ENCODE measurements around the gene GALNT3.

GALNT3 gene

GRCh38 chr2:165810418-165810817 is 16.4 kb upstream of the GALNT3 start:
- no peaks in the 10 kb centered on the region for H3K4me1 ChIP-seq
- H3K4me3 ChIP-seq = no peak overlapping the region
- H3K9me3 ChIP-seq = no peaks in the 10 kb centered on the region
- DNase-seq = no peak
- H3K27me3 ChIP-seq = no peaks in the 10 kb centered on the region
- no peak overlapping the region for H3K27ac ChIP-seq
- H3K36me3 ChIP-seq = no peaks in the 10 kb centered on the region
- intact Hi-C loops (cut with DNase I; ENCODE audit: low total_unique reads) = no loop called here
- no peak for TF ChIP-seq CTCF (IDR thresholded peaks at IDR 0.05)

- Histone ChIP-seq H3K27ac (no peak overlapping the region), H3K36me3 (no peaks in the 10 kb centered on the region), H3K9me3 (no peaks in the 10 kb centered on the region), H3K27me3 (no peaks in the 10 kb centered on the region), H3K4me3 (no peak overlapping the region), H3K4me1 (no peaks in the 10 kb centered on the region)
- DNase-seq = no peak
- intact Hi-C loops (cut with DNase I; ENCODE audit: low total_unique reads) = no loop called here
- no peak for TF ChIP-seq CTCF (IDR thresholded peaks at IDR 0.05)
Observed at GRCh38 chr2:165804719-165805118, 10.7 kb upstream of the GALNT3 start.

GRCh38 chr2:165803123-165803760 is 9.2 kb upstream of the GALNT3 start:
- Histone ChIP-seq H3K27ac (no peak overlapping the region), H3K27me3 (no peaks in the 10 kb centered on the region)
- TF ChIP-seq CTCF (IDR thresholded peaks at IDR 0.05) = no peak

GRCh38 chr2:165801176-165801575 is 7.1 kb upstream of the GALNT3 start:
- intact Hi-C loops (cut with DNase I; ENCODE audit: low total_unique reads) = no loop called here
- H3K4me1 ChIP-seq = no peaks in the 10 kb centered on the region
- H3K27me3 ChIP-seq = no peaks in the 10 kb centered on the region
- H3K27ac ChIP-seq = no peak overlapping the region
- no peak for TF ChIP-seq CTCF (IDR thresholded peaks at IDR 0.05)
- H3K9me3 ChIP-seq = no peaks in the 10 kb centered on the region
- no peak for DNase-seq
- no peaks in the 10 kb centered on the region for H3K36me3 ChIP-seq
- H3K4me3 ChIP-seq = no peak overlapping the region

More at GRCh38 chr2:165803123-165803760, 9.2 kb upstream of the GALNT3 start:
- intact Hi-C loops (cut with DNase I; ENCODE audit: low total_unique reads) = no loop called here
- no peak overlapping the region for H3K4me3 ChIP-seq
- no peak for DNase-seq
- H3K36me3 ChIP-seq = no peaks in the 10 kb centered on the region
- H3K9me3 ChIP-seq = no peaks in the 10 kb centered on the region
- H3K4me1 ChIP-seq = no peaks in the 10 kb centered on the region

- H3K4me3 ChIP-seq = no peak overlapping the region
- no peak for TF ChIP-seq CTCF (IDR thresholded peaks at IDR 0.05)
- no peak for DNase-seq
- no peaks in the 10 kb centered on the region for H3K9me3 ChIP-seq
- intact Hi-C loops (cut with DNase I; ENCODE audit: low total_unique reads) = no loop called here
- peaks cover 0 to 19% of the 10 kb centered on the region in 2 donors for H3K27me3 ChIP-seq
- no peaks in the 10 kb centered on the region for H3K36me3 ChIP-seq
- H3K27ac ChIP-seq = no peak overlapping the region
- H3K4me1 ChIP-seq = peaks cover 5 to 16% (median 13%) of the 10 kb centered on the region in 4 donors
Observed at GRCh38 chr2:165796819-165797530, 2.9 kb upstream of the GALNT3 start.

All from tibial artery (tissue), 4 donors.